Lung (tissue), 12 donors: ENCODE results near the gene HDAC4. TPM values are rescaled to one million over a fixed set of nuclear protein-coding genes. Genes with fewer than 3 reads are reported as not detected.
A peak's percentile ranks its signal among the peaks of the same experiment; 100 is the strongest.

Source experiments
- ATAC-seq: fragments of 200-7000 bp; cut with Tn5 transposase; one replicate; pipeline ENCODE4 v1.9.1; 2020; ENCODE audit warnings: moderate number of reproducible peaks; ENCODE audit not compliant: insufficient read depth, low FRiP score
- DNase-seq, 3 donors: peaks; one replicate each; pipeline ENCODE4 v3.0.0-alpha.2; 2013 to 2017
- H3K27ac ChIP-seq, 2 donors: one replicate each; pipeline ENCODE4 v1.5.1; 2013; ENCODE audit warnings: mild to moderate bottlenecking in 2 of 2, moderate library complexity in 2 of 2, control low read depth in 1 of 2, inconsistent platforms in 1 of 2, low read depth in 1 of 2, low read length in 1 of 2
- H3K27me3 ChIP-seq, 3 donors: one replicate each; pipeline ENCODE4 v1.5.1; 2013; ENCODE audit warnings: low read length in 2 of 3; ENCODE audit not compliant: control insufficient read depth in 3 of 3, insufficient read depth in 3 of 3
- H3K36me3 ChIP-seq, 4 donors: one replicate each; pipeline ENCODE4 v1.5.1; 2013; ENCODE audit warnings: low read length in 4 of 4, mild to moderate bottlenecking in 1 of 4, moderate library complexity in 1 of 4; ENCODE audit not compliant: control insufficient read depth in 4 of 4, insufficient read depth in 4 of 4
- H3K4me1 ChIP-seq, 5 donors: one replicate each; pipeline ENCODE4 v1.5.1; 2013; ENCODE audit warnings: low read length in 5 of 5, mild to moderate bottlenecking in 2 of 5, moderate library complexity in 1 of 5; ENCODE audit not compliant: control insufficient read depth in 5 of 5, insufficient read depth in 5 of 5
- H3K4me3 ChIP-seq: one replicate; pipeline ENCODE4 v1.5.1; 2013; ENCODE audit warnings: mild to moderate bottlenecking, control low read depth, moderate library complexity
- H3K9ac ChIP-seq, 2 donors: one replicate each; pipeline ENCODE4 v1.5.1; 2013; ENCODE audit warnings: low read length in 2 of 2, control low read depth in 1 of 2; ENCODE audit not compliant: insufficient read depth in 1 of 2
- H3K9me3 ChIP-seq, 4 donors: one replicate each; pipeline ENCODE4 v1.5.1; 2013; ENCODE audit warnings: low read length in 3 of 4, mild to moderate bottlenecking in 1 of 4, moderate library complexity in 1 of 4; ENCODE audit not compliant: control insufficient read depth in 4 of 4, insufficient read depth in 3 of 4
- CTCF ChIP-seq: IDR thresholded peaks from 2 replicates; pipeline ENCODE4 v1.5.1; 2012; ENCODE audit warnings: mild to moderate bottlenecking; ENCODE audit errors: control extremely low read depth, extremely low read depth
- WGBS, 2 donors: extraction: QIAGEN DNeasy Blood & Tissue Kit; methylation state at CpG; one replicate each; pipeline ENCODE4 v1.1.7; 2013; 5-methylcytosine and 5-hydroxymethylcytosine counted together
- polyA plus RNA-seq, 2 donors: library from polyadenylated mRNA; stranded (reverse); fragments of 200-250 nt; gene quantifications; one replicate each; pipeline ENCODE4 v1.2.1, GENCODE V29; 2013
- total RNA-seq, 2 donors: library from RNA; depleted of rRNA in 1 of 2; stranded (reverse); fragments of >200 nt in 1 of 2; gene quantifications; one replicate each; pipeline ENCODE4 v1.2.1, GENCODE V29; 2014 to 2021
- donor health status: control.
- donor health status: control.
- donor health status: Bipolar disorder and iron deficiency.
- donor health status: healthy.
- donor health status: DM: yes; HTN: yes; CAD: no.

The HDAC4 gene
- total and polyA plus RNA-seq, 4 donors = 6.9 to 47.7 (median 20.7) TPM

GRCh38 chr2:239271471-239271870 lies 129.3 kb downstream of the HDAC4 start:
- 87 to 94% methylated on average over 11 of the region's 11 CpGs for WGBS, 2 donors
- Histone ChIP-seq H3K27ac (no peak overlapping the region), H3K36me3 (no peaks in the 10 kb centered on the region)

GRCh38 chr2:239269916-239270315 lies 130.9 kb downstream of the HDAC4 start:
- H3K27ac ChIP-seq = no peak overlapping the region
- TF ChIP-seq CTCF = no peak
- no peak overlapping the region for H3K4me3 ChIP-seq
- no peaks in the 10 kb centered on the region for H3K9me3 ChIP-seq
- WGBS, 2 donors = 92 to 95% methylated on average over 10 of the region's 10 CpGs
- no peak overlapping the region for H3K9ac ChIP-seq
- DNase-seq = peak in 1 of 3 donors; percentile 7
- no peaks in the 10 kb centered on the region for H3K36me3 ChIP-seq
- peaks cover 26 to 54% (median 29%) of the 10 kb centered on the region in 5 donors for H3K4me1 ChIP-seq
- H3K27me3 ChIP-seq = no peaks in the 10 kb centered on the region
- no peak for ATAC-seq

More at GRCh38 chr2:239271471-239271870, 129.3 kb downstream of the HDAC4 start:
- Histone ChIP-seq H3K9me3 (no peaks in the 10 kb centered on the region), H3K4me1 (peaks cover 18 to 57% (median 31%) of the 10 kb centered on the region in 5 donors), H3K4me3 (no peak overlapping the region), H3K27me3 (no peaks in the 10 kb centered on the region), H3K9ac (no peak overlapping the region)
- no peak for DNase-seq
- ATAC-seq = no peak
- no peak for TF ChIP-seq CTCF

GRCh38 chr2:239269173-239269885 lies 131.5 kb downstream of the HDAC4 start:
- H3K4me3 ChIP-seq = no peak overlapping the region
- H3K9ac ChIP-seq = no peak overlapping the region
- 64 to 78% methylated on average over 10 of the region's 10 CpGs for WGBS, 2 donors
- no peaks in the 10 kb centered on the region for H3K9me3 ChIP-seq
- ATAC-seq = no peak
- H3K27ac ChIP-seq = no peak overlapping the region
- no peak for TF ChIP-seq CTCF
- H3K27me3 ChIP-seq = no peaks in the 10 kb centered on the region
- DNase-seq = peak in 1 of 3 donors; percentile 4
- H3K36me3 ChIP-seq = no peaks in the 10 kb centered on the region
- peaks cover 27 to 54% (median 31%) of the 10 kb centered on the region in 5 donors for H3K4me1 ChIP-seq
